Measurements from ENCODE around the gene EHMT1. TPM values are rescaled to one million over a fixed set of nuclear protein-coding genes. Genes with fewer than 3 reads are reported as not detected.

Gene EHMT1
- total RNA-seq, 2 experiments from 2014 or later, result 66.6 to 76.7 TPM

DNA sequence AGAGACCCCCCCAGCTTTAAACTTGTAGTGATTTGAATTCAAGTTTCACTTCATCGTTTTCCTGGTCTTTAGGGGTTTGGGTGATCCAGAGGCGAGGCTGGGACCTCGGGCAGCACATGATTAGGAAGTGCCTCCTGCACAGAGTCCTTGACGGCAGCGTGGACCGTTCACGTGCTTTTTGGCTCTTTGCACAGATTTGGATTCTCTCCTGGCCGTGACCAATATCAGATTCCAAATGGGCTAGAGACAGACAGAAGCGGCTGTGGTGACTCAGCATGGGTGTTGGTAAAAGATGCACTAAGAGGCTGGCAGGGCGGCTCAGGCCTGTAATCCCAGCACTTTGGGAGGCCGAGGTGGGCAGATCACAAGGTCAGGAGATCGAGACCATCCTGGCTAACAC lies 141.6 kb downstream of the EHMT1 start:
- H3K27ac Mint-ChIP-seq, result peak overlapping the region; percentile 87
- intact Hi-C loops (cut with DNase I, micrococcal nuclease), result no loop called here
- peaks cover 4% of the 10 kb centered on the region for H3K9me3 Mint-ChIP-seq (ENCODE audit: low read depth)
- ATAC-seq (no peak), DNase-seq (no peak)
- ChIA-PET POLR2A (interaction anchor here (0.8 kb wide), 1 partner anchor 39 kb away, joined by 3 read pairs; no protein-coding TSS in a partner anchor), CTCF (interaction anchor here (0.5 to 1.1 kb wide), 3 partner anchors 26 to 89 kb away, joined by 3 to 4 read pairs (median 3); no protein-coding TSS in a partner anchor)
- no peak overlapping the region for H3K4me3 Mint-ChIP-seq
- H3K36me3 Mint-ChIP-seq (ENCODE audit: low read depth), result peaks cover 69% of the 10 kb centered on the region
- peaks cover 51% of the 10 kb centered on the region for H3K4me1 Mint-ChIP-seq
- no peaks in the 10 kb centered on the region for H3K27me3 Mint-ChIP-seq

DNA sequence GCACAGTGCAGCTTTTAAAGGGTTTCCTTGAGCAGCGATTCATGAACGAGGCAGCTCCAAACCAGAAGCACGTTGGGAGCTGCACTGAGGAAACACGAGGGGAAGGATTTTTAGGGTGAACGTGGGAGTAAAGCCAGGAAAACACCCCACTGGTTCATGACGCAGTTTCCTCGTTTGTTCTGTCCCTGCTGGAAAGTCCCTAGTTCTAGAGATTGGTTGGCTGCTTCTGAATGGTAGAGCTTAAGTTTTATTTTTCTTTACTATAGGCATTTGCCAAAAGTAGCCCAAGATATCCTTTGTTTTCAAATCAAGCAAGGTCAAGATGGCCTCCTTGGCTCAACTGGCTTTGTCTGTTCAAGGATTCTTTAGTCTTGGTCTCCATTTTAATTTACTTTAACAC lies 142.2 kb downstream of the EHMT1 start:
- H3K9me3 Mint-ChIP-seq (ENCODE audit: low read depth), result no peaks in the 10 kb centered on the region
- intact Hi-C loops (cut with DNase I, micrococcal nuclease), result no loop called here
- peak; percentile 72 for ATAC-seq
- ChIA-PET POLR2A (interaction anchor here (0.8 kb wide), 1 partner anchor 40 kb away, joined by 3 read pairs; no protein-coding TSS in a partner anchor), CTCF (interaction anchor here (0.5 to 1.1 kb wide), 3 partner anchors 27 to 90 kb away, joined by 3 to 4 read pairs (median 3); no protein-coding TSS in a partner anchor)
- peaks cover 67% of the 10 kb centered on the region for H3K36me3 Mint-ChIP-seq (ENCODE audit: low read depth)
- H3K27ac Mint-ChIP-seq, result peak overlapping the region; percentile 87
- H3K4me3 Mint-ChIP-seq, result no peak overlapping the region
- no peaks in the 10 kb centered on the region for H3K27me3 Mint-ChIP-seq
- H3K4me1 Mint-ChIP-seq, result peaks cover 51% of the 10 kb centered on the region
- DNase-seq, result peak; percentile 61

DNA sequence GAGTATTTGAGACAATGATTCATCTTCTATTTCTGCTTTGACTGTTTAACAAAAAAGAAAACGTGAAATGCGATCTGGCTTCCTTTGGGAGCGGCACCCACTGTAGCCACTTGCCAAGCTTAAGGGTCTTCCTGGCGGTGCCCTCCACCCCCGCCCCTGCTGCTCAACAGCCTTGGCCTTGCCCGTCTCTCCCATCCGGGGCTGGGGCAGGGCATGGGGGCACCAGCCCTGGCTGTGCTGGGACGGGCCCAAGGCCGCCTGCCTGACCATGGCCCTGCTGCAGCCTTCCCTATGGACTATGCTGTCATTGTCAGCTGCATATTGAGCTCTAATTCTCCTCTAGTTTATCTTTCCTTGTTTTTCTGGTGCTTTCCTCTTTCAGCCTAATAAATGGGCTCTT lies 143.0 kb downstream of the EHMT1 start:
- ATAC-seq (no peak), DNase-seq (no peak)
- POLR2A ChIA-PET, result no interaction called here
- H3K4me1 Mint-ChIP-seq, result peaks cover 49% of the 10 kb centered on the region
- peak overlapping the region; percentile 87 for H3K27ac Mint-ChIP-seq
- peaks cover 62% of the 10 kb centered on the region for H3K36me3 Mint-ChIP-seq (ENCODE audit: low read depth)
- intact Hi-C loops (cut with DNase I, micrococcal nuclease), result no loop called here
- H3K9me3 Mint-ChIP-seq (ENCODE audit: low read depth), result no peaks in the 10 kb centered on the region
- CTCF ChIA-PET, result interaction anchor here (1.1 kb wide), 1 partner anchor 89 kb away, joined by 4 read pairs; no protein-coding TSS in a partner anchor
- H3K27me3 Mint-ChIP-seq, result no peaks in the 10 kb centered on the region
- H3K4me3 Mint-ChIP-seq, result no peak overlapping the region

DNA sequence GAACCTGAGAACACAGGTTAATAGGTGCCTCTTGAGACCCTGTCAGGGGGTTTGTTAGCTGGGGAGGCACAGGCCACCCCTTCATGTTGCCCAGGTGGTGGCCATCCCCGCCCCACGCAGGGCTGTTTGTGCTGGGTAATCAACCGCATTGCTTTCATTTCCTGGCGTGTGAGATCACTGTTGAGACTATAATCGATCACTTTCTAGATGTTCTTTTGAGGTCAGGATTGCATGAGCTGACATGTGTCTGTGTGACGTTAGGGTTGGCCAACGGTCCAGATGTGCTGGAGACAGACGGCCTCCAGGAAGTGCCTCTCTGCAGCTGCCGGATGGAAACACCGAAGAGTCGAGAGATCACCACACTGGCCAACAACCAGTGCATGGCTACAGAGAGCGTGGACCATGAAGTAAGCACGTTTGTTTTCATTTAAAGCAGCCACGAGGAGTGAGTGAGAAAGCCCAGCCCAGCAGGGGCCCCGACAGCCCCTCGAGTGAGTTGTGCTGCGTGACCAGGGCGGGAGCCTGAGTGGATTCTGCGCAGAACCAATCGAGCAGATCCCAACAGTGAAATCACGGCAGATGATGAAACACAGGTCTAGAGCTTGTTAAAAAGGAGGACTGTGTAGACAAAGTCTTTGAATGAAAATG lies 143.7 kb downstream of the EHMT1 start:
- H3K9me3 Mint-ChIP-seq (ENCODE audit: low read depth), result no peaks in the 10 kb centered on the region
- H3K36me3 Mint-ChIP-seq (ENCODE audit: low read depth), result peaks cover 66% of the 10 kb centered on the region
- peak overlapping the region; percentile 87 for H3K27ac Mint-ChIP-seq
- H3K4me1 Mint-ChIP-seq, result peaks cover 43% of the 10 kb centered on the region
- intact Hi-C loops (cut with DNase I, micrococcal nuclease), result no loop called here
- H3K27me3 Mint-ChIP-seq, result no peaks in the 10 kb centered on the region
- DNase-seq, result no peak
- POLR2A ChIA-PET, result no interaction called here
- H3K4me3 Mint-ChIP-seq, result no peak overlapping the region
- CTCF ChIA-PET, result interaction anchor here (0.7 kb wide), 1 partner anchor 90 kb away, joined by 3 read pairs; no protein-coding TSS in a partner anchor
- no peak for ATAC-seq

DNA sequence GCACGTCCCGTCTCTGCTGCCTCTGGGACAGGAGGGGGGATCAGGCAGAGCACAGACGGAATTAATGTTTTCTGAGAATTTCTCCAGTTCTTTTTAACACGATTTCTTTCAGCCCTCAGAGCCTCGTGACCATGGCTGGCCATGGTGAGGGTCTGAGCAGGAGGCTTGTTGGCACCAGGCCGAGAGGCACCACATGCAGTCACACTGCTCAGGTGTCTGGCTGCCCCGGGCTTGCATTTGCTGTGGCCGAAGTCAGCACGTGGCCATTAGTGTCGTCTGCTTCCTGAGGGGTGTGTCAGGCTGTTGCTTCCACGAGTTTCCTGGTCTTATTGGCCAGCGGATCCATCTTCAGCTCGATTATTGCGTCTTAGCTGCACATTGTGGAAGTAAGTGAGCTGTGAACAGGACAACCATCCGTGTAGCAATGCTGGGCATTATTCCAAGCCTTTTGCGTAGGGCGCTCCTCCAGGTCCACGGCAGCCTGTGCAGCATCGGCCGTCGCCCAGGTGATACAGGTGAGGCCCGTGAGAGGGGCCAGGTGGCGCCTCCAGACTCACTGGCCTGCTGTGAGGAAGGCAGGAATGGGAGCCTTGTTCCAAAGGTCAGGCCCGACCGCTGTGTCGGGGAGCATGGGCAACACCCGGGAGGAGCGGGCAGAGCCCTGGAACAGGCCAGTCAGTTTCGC lies 144.6 kb downstream of the EHMT1 start:
- H3K4me1 Mint-ChIP-seq, result peaks cover 34% of the 10 kb centered on the region
- H3K9me3 Mint-ChIP-seq (ENCODE audit: low read depth), result no peaks in the 10 kb centered on the region
- CTCF ChIA-PET, result interaction anchor here (0.6 to 0.7 kb wide), 2 partner anchors 62 to 91 kb away, joined by 3 read pairs; no protein-coding TSS in a partner anchor
- DNase-seq, result no peak
- peaks cover 62% of the 10 kb centered on the region for H3K36me3 Mint-ChIP-seq (ENCODE audit: low read depth)
- H3K27me3 Mint-ChIP-seq, result no peaks in the 10 kb centered on the region
- no peak overlapping the region for H3K4me3 Mint-ChIP-seq
- POLR2A ChIA-PET, result no interaction called here
- H3K27ac Mint-ChIP-seq, result no peak overlapping the region
- intact Hi-C loops (cut with DNase I, micrococcal nuclease), result no loop called here
- no peak for ATAC-seq

DNA sequence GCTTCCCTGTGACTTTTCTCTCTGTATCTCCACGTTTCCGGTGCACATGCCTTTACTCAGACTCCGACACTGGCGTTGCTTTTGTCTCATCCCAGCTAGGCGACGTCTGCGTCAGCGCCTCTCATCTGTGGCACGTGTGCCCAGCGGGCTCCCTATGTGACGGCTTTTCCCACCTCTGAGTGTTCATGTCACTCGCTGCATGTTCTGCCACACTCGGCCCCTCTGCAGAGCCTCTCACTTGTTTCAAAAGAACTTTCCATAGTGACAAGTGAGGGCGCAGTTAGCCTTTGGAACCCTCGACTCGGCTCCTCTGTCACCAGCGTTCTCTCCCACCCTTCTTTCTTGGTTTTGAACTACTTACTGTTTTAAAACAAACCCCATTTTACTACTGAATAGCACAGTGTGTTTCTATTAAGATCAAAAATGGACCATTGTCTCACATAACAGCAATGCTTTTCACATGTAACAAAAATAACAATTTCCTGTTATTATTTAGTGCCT lies 145.4 kb downstream of the EHMT1 start:
- no peaks in the 10 kb centered on the region for H3K9me3 Mint-ChIP-seq (ENCODE audit: low read depth)
- intact Hi-C loops (cut with DNase I, micrococcal nuclease), result no loop called here
- H3K27me3 Mint-ChIP-seq, result no peaks in the 10 kb centered on the region
- H3K4me1 Mint-ChIP-seq, result peaks cover 28% of the 10 kb centered on the region
- H3K36me3 Mint-ChIP-seq (ENCODE audit: low read depth), result peaks cover 60% of the 10 kb centered on the region
- no peak overlapping the region for H3K4me3 Mint-ChIP-seq
- H3K27ac Mint-ChIP-seq, result peak overlapping the region; percentile 8
- ATAC-seq, result no peak
- ChIA-PET CTCF (no interaction called here), POLR2A (no interaction called here)
- no peak for DNase-seq

DNA sequence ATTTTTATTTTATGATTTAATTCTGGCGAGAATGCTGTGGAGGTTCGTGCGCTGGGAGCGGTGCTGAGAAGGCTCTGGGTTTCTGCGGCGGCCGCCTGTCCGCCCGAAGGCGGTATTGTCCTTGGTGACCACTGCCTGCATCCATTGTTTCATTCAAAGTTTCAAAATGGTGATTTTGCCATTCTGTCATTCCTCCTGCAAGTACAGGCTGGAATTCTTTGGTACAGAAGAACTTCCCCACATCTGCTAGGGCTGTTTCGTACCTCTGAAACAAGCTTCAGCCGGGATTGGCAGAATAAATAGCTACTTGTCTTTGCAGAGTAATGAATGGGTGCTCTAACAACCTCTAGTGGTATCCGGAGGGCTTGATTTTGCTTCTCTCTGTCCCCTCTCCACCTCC lies 146.2 kb downstream of the EHMT1 start:
- CTCF ChIA-PET, result interaction anchor here (1.0 kb wide), 1 partner anchor 266 kb away, joined by 4 read pairs; no protein-coding TSS in a partner anchor
- no peaks in the 10 kb centered on the region for H3K9me3 Mint-ChIP-seq (ENCODE audit: low read depth)
- H3K27me3 Mint-ChIP-seq, result no peaks in the 10 kb centered on the region
- DNase-seq, result no peak
- H3K27ac Mint-ChIP-seq, result no peak overlapping the region
- H3K4me3 Mint-ChIP-seq, result no peak overlapping the region
- H3K36me3 Mint-ChIP-seq (ENCODE audit: low read depth), result peaks cover 59% of the 10 kb centered on the region
- ATAC-seq, result no peak
- peaks cover 20% of the 10 kb centered on the region for H3K4me1 Mint-ChIP-seq
- POLR2A ChIA-PET, result no interaction called here
- intact Hi-C loops (cut with DNase I, micrococcal nuclease), result no loop called here

DNA sequence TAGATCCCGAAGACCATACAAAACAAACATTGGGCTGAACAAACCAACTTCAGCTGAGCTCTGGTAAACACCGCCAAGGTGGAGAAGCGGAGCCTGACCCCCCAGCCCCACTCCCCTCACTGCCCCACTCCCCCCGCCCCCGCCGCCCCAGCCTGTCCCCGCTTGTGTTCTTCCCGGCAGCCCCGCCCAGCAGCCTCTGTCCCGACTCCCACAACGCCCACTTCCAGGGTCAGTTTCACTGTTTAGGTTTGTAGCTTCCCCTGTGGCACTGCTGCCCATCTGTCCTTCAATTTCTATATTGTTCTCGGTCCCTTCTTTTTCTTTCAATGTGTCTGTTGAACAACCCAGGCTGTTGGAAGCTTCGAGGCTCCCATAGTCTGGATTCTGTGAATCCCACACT lies 146.7 kb downstream of the EHMT1 start:
- Mint-ChIP-seq H3K9me3 (ENCODE audit: low read depth) (no peaks in the 10 kb centered on the region), H3K4me1 (peaks cover 15% of the 10 kb centered on the region), H3K27ac (peak overlapping the region; percentile 44), H3K36me3 (ENCODE audit: low read depth) (peaks cover 61% of the 10 kb centered on the region), H3K27me3 (no peaks in the 10 kb centered on the region), H3K4me3 (no peak overlapping the region)
- DNase-seq (no peak), ATAC-seq (no peak)
- POLR2A ChIA-PET, result no interaction called here
- intact Hi-C loops (cut with DNase I, micrococcal nuclease), result no loop called here
- CTCF ChIA-PET, result interaction anchor here (1.0 to 1.2 kb wide), 2 partner anchors 94 to 265 kb away, joined by 3 to 4 read pairs; no protein-coding TSS in a partner anchor

DNA sequence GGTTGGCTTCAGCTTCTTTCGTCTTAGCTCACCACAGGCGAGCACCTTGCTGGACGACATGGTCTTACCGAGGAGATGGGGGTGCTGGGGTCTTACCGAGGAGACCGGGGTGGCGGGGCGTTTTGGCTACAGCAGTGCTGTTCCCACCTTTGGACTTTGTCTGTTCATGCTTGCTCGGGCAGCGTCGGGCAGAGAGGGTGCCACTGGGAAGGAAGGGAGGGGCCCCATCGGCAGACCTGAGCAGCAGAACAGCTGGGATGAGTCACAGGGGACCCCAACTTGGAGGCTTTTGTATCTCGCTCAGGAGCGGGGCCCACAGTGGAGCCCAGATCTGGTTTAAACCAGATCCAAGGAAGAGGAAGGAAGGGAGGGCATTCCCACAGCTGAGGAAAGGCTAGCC lies 152.8 kb downstream of the EHMT1 start:
- intact Hi-C loops (cut with DNase I, micrococcal nuclease), result loop anchor here in 1 of 2 experiments (2.0 to 5.0 kb wide), 2 partner anchors 19 to 99 kb away; no protein-coding TSS in a partner anchor
- Mint-ChIP-seq H3K4me3 (no peak overlapping the region), H3K27ac (no peak overlapping the region), H3K4me1 (no peaks in the 10 kb centered on the region), H3K27me3 (no peaks in the 10 kb centered on the region), H3K9me3 (ENCODE audit: low read depth) (no peaks in the 10 kb centered on the region), H3K36me3 (ENCODE audit: low read depth) (peaks cover 39% of the 10 kb centered on the region)
- no peak for ATAC-seq
- no peak for DNase-seq
- CTCF ChIA-PET, result interaction anchor here (0.6 to 1.5 kb wide), 2 partner anchors 27 to 99 kb away, joined by 3 to 5 read pairs; no protein-coding TSS in a partner anchor
- POLR2A ChIA-PET, result no interaction called here

DNA sequence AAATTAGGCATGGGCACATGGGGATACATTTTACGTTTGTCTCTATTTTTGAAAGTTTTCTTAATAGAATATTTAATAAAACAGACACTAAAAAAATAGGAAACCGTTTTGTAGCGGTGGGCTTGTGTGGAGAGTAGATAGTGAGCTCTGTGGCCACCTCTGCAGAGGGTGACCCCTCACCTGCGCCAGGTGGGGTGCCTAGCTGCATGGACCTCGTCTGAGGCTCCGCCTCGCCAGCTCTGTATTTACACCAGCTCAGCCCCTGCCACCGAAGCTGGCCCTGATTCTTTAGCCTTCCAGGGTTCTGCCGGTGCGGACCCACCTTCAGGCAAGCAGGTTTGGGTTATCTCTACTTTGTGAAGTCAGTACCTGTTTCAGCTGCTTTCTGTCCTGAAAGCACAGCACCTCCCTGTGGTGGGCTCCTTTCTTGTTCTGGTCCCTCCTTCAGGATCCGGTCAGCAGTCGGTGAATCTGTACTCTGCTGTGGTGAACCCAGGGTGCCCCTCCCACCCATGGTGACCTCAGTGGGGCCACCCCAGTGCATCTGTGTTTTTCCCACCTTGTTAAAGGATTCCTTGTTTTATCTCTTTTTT lies 153.6 kb downstream of the EHMT1 start:
- Mint-ChIP-seq H3K27ac (no peak overlapping the region), H3K9me3 (ENCODE audit: low read depth) (no peaks in the 10 kb centered on the region), H3K36me3 (ENCODE audit: low read depth) (peaks cover 42% of the 10 kb centered on the region), H3K27me3 (no peaks in the 10 kb centered on the region), H3K4me1 (no peaks in the 10 kb centered on the region), H3K4me3 (no peak overlapping the region)
- intact Hi-C loops (cut with DNase I, micrococcal nuclease), result loop anchor here in 1 of 2 experiments (5.0 kb wide), 1 partner anchor 100 kb away; no protein-coding TSS in a partner anchor
- ChIA-PET POLR2A (no interaction called here), CTCF (interaction anchor here (0.6 to 1.5 kb wide), 2 partner anchors 26 to 99 kb away, joined by 3 to 5 read pairs; no protein-coding TSS in a partner anchor)
- DNase-seq, result peak; percentile 24
- no peak for ATAC-seq

DNA sequence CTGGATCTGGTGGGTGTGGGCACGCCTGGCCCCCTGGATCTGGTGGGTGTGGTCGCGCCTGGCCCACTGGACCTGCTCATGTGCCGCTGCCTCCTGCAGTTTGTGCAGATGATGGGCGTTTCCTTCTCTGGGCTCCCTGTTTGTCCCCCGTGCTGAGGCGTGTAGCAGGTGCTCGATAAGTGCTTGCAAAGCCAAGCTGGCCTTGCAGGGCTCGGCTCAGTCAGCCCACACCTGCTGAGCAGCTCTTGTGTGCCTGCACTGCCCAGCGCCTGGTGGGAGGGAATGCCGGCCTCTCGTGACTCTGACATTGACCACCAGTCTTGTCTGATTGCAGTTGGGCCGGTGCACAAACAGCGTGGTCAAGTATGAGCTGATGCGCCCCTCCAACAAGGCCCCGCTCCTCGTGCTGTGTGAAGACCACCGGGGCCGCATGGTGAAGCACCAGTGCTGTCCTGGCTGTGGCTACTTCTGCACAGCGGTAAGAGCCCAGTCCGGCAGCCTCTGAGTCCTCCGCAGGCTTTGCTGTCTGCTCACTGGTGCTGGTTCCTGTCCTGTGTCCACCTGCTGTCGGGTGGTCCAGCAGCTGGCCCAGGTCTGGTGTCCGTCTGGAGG lies 156.1 kb downstream of the EHMT1 start:
- no peak for ATAC-seq
- intact Hi-C loops (cut with DNase I, micrococcal nuclease), result loop anchor here in 1 of 2 experiments (5.0 kb wide), 1 partner anchor 103 kb away; no protein-coding TSS in a partner anchor
- Mint-ChIP-seq H3K9me3 (ENCODE audit: low read depth) (no peaks in the 10 kb centered on the region), H3K36me3 (ENCODE audit: low read depth) (peaks cover 35% of the 10 kb centered on the region), H3K27ac (no peak overlapping the region), H3K27me3 (no peaks in the 10 kb centered on the region), H3K4me1 (no peaks in the 10 kb centered on the region), H3K4me3 (no peak overlapping the region)
- CTCF ChIA-PET, result no interaction called here
- POLR2A ChIA-PET, result no interaction called here
- no peak for DNase-seq
